ENCODE results near the gene MBNL2.
"Not testable (repeated sequence)": the region's sequence is repeated elsewhere in the genome, so short reads cannot be mapped to it uniquely, and the experiment has no call there.

MBNL2 gene

GRCh38 chr13:97332742-97333141, 110.6 kb downstream of the MBNL2 start:
- DNase-seq = no peak

- no peak for DNase-seq
These were observed 111.8 kb downstream of the MBNL2 start for GRCh38 chr13:97333983-97334382.

- no peak for DNase-seq
These were observed 112.6 kb downstream of the MBNL2 start for GRCh38 chr13:97334690-97335089.

- DNase-seq = no peak
These were observed 113.5 kb downstream of the MBNL2 start for GRCh38 chr13:97335488-97336134.

- no peak for DNase-seq
These were observed 115.9 kb downstream of the MBNL2 start for GRCh38 chr13:97337985-97338499.

GRCh38 chr13:97338571-97338970, 116.4 kb downstream of the MBNL2 start:
- DNase-seq = no peak

- no peak for DNase-seq
These were observed 117.2 kb downstream of the MBNL2 start for GRCh38 chr13:97339019-97339987.

- DNase-seq = no peak
These were observed 118.0 kb downstream of the MBNL2 start for GRCh38 chr13:97339988-97340749.

- no peak for DNase-seq
These were observed 119.0 kb downstream of the MBNL2 start for GRCh38 chr13:97341135-97341534.

- DNase-seq = no peak
These were observed 120.0 kb downstream of the MBNL2 start for GRCh38 chr13:97342136-97342535.

- no peak for DNase-seq
These were observed 120.8 kb downstream of the MBNL2 start for GRCh38 chr13:97342936-97343335.

- peak; percentile 40 for DNase-seq
These were observed 122.4 kb downstream of the MBNL2 start for GRCh38 chr13:97344265-97345175.

GRCh38 chr13:97346097-97346496, 124.0 kb downstream of the MBNL2 start:
- no peak for DNase-seq

GRCh38 chr13:97346561-97347254, 124.6 kb downstream of the MBNL2 start:
- no peak for DNase-seq

GRCh38 chr13:97347255-97347932, 125.3 kb downstream of the MBNL2 start:
- no peak for DNase-seq

- no peak for DNase-seq
These were observed 126.5 kb downstream of the MBNL2 start for GRCh38 chr13:97348569-97349100.

GRCh38 chr13:97352012-97352411, 129.9 kb downstream of the MBNL2 start:
- DNase-seq = not testable (repeated sequence)

- DNase-seq = no peak
These were observed 130.7 kb downstream of the MBNL2 start for GRCh38 chr13:97352815-97353214.

GRCh38 chr13:97353927-97354675, 132.0 kb downstream of the MBNL2 start:
- no peak for DNase-seq

GRCh38 chr13:97354808-97355207, 132.7 kb downstream of the MBNL2 start:
- no peak for DNase-seq

All from activated CD8-positive, alpha-beta memory T cell treated with anti-CD3 and anti-CD28 coated beads, Interleukin-2, amount 50 U/mL, for 4 hours (primary cell).